Hepatocyte (in vitro differentiated cells): ENCODE results near the gene GALNT13. TPM values are rescaled to one million over a fixed set of nuclear protein-coding genes. Genes with fewer than 3 reads are reported as not detected.

ENCODE experiments used
- DNase-seq: peaks from one replicate; pipeline ENCODE4 v3.0.0-alpha.2; 2016; ENCODE audit warnings: low spot score
- H2AFZ ChIP-seq: fragments of 200-600 bp; sonication (generic); 2 replicates; pipeline ENCODE4 v1.6.0; 2016; ENCODE audit warnings: antibody characterized with exemption, mild to moderate bottlenecking
- H3K27ac ChIP-seq: fragments of 200-600 bp; sonication (generic); 2 replicates; pipeline ENCODE4 v1.5.1; 2016; ENCODE audit warnings: mild to moderate bottlenecking
- H3K27me3 ChIP-seq: fragments of 200-600 bp; sonication (generic); 2 replicates; pipeline ENCODE4 v1.6.1; 2016
- H3K36me3 ChIP-seq: fragments of 200-600 bp; sonication (generic); replicated peaks from 2 replicates; pipeline ENCODE4 v1.5.1; 2016; ENCODE audit warnings: low read depth; ENCODE audit not compliant: insufficient read depth
- H3K4me1 ChIP-seq: fragments of 200-600 bp; sonication (generic); 2 replicates; pipeline ENCODE4 v1.5.1; 2016; ENCODE audit warnings: mild to moderate bottlenecking, moderate library complexity; ENCODE audit not compliant: insufficient read depth
- H3K4me2 ChIP-seq: fragments of 200-600 bp; sonication (generic); 2 replicates; pipeline ENCODE4 v1.6.0; 2016
- H3K4me3 ChIP-seq: fragments of 200-600 bp; sonication (generic); 2 replicates; pipeline ENCODE4 v1.5.1; 2016; ENCODE audit warnings: mild to moderate bottlenecking
- H3K79me2 ChIP-seq: fragments of 200-600 bp; sonication (generic); 2 replicates; pipeline ENCODE4 v1.6.0; 2017; ENCODE audit warnings: mild to moderate bottlenecking
- H3K9me2 ChIP-seq: fragments of 200-600 bp; sonication (generic); replicated peaks from 2 replicates; pipeline ENCODE4 v1.6.0; 2017; ENCODE audit warnings: mild to moderate bottlenecking; ENCODE audit not compliant: insufficient read depth
- H3K9me3 ChIP-seq: fragments of 200-600 bp; sonication (generic); 2 replicates; pipeline ENCODE4 v1.5.1; 2016; ENCODE audit warnings: low read depth, mild to moderate bottlenecking
- H4K20me1 ChIP-seq: fragments of 200-600 bp; sonication (generic); 2 replicates; pipeline ENCODE4 v1.6.0; 2016; ENCODE audit warnings: mild to moderate bottlenecking; ENCODE audit not compliant: insufficient read depth, poor library complexity, severe bottlenecking
- EZH2 ChIP-seq: fragments of 200-600 bp; sonication (generic); IDR thresholded peaks from 2 replicates; pipeline ENCODE4 v1.6.1; 2016; ENCODE audit warnings: antibody characterized with exemption, mild to moderate bottlenecking, borderline replicate concordance
- EZH2phosphoT487 ChIP-seq: fragments of 200-600 bp; sonication (generic); IDR thresholded peaks from one replicate; pipeline ENCODE4 v1.6.1; 2018; ENCODE audit warnings: antibody characterized with exemption, mild to moderate bottlenecking, low read depth, moderate library complexity; ENCODE audit not compliant: unreplicated experiment, severe bottlenecking
- WGBS: methylation state at CpG from one replicate; pipeline ENCODE4 v1.1.6; 2016; ENCODE audit warnings: low lambda C conversion rate; ENCODE audit errors: missing lambda C conversion rate; 5-methylcytosine and 5-hydroxymethylcytosine counted together
- polyA plus RNA-seq: library from polyadenylated mRNA; unstranded; fragments of >200 nt; fragmentation: Nextera tagmentation; extraction: Ambion mirVana; gene quantifications from 2 replicates; pipeline ENCODE4 v1.2.1, GENCODE V29; 2016
- total RNA-seq: library from RNA; depleted of rRNA; stranded (reverse); fragments of >200 nt; gene quantifications from 2 replicates; pipeline ENCODE4 v1.2.3, GENCODE V29; 2014
- TF ChIP-seq, protein P1 (sequence below): fragments of 200-600 bp; sonication (generic); IDR thresholded peaks from 2 replicates; pipeline ENCODE4 v1.5.1; 2016; ENCODE audit warnings: antibody characterized with exemption, mild to moderate bottlenecking; ENCODE audit not compliant: poor library complexity

The GALNT13 gene
- total and polyA plus RNA-seq, 2 experiments from 2014 or later = 25.6 to 53.5 TPM

DNA sequence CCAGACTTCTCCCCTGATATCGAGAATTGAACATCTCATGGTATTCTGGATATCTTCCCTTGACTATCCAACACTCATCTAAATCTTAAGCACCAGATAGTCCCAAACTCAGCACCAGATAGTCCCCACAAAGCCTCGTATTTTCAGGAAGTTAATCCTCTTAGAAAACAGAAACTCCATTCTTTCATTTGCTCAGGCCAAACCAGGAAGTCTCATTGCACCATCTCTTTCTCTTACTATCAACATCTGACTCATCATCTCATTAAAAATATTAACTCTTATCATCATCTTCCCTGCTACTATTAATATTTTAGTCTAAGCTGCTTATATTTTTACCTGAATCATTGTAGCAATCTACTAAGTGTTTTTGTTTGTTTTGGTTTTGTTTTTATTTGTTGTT is 286.4 kb downstream of the GALNT13 start:
- Histone ChIP-seq H3K36me3 (no peaks in the 10 kb centered on the region), H3K4me1 (no peaks in the 10 kb centered on the region), H3K4me3 (no peak overlapping the region), H3K9me2 (no peaks in the 10 kb centered on the region), H4K20me1 (no peaks in the 10 kb centered on the region), H2AFZ (no peak overlapping the region), H3K27ac (no peak overlapping the region), H3K4me2 (no peak overlapping the region), H3K27me3 (no peaks in the 10 kb centered on the region), H3K9me3 (no peaks in the 10 kb centered on the region), H3K79me2 (no peaks in the 10 kb centered on the region)
- no peak for DNase-seq
- WGBS = 64% methylated on average over 2 of the region's 2 CpGs
- TF ChIP-seq EZH2 (no peak), EZH2phosphoT487 (no peak)
- TF ChIP-seq, protein P1, sequence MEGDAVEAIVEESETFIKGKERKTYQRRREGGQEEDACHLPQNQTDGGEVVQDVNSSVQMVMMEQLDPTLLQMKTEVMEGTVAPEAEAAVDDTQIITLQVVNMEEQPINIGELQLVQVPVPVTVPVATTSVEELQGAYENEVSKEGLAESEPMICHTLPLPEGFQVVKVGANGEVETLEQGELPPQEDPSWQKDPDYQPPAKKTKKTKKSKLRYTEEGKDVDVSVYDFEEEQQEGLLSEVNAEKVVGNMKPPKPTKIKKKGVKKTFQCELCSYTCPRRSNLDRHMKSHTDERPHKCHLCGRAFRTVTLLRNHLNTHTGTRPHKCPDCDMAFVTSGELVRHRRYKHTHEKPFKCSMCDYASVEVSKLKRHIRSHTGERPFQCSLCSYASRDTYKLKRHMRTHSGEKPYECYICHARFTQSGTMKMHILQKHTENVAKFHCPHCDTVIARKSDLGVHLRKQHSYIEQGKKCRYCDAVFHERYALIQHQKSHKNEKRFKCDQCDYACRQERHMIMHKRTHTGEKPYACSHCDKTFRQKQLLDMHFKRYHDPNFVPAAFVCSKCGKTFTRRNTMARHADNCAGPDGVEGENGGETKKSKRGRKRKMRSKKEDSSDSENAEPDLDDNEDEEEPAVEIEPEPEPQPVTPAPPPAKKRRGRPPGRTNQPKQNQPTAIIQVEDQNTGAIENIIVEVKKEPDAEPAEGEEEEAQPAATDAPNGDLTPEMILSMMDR = no peak

DNA sequence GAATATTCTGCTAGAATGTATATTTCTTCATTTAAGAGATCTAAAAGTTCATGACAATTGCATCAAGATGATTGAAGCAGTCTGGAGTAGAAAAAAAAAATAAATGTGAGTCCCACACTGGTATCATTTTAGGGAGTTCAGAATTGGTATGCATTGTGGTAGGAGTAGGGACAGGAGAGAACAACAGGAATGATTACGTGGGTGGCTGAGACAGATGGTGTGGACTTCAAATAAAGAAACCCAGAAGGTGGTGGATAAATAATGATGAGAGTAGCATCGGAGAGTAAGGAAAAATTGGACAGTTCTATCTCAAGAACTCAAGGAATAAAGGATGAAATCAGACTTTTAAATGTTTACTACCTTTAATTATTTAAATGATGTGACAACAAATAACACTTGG is 289.6 kb downstream of the GALNT13 start:
- 75% methylated on average over 2 of the region's 2 CpGs for WGBS
- H3K79me2 ChIP-seq = no peaks in the 10 kb centered on the region
- no peaks in the 10 kb centered on the region for H3K27me3 ChIP-seq
- TF ChIP-seq EZH2phosphoT487 = no peak
- H3K4me1 ChIP-seq = no peaks in the 10 kb centered on the region
- no peak overlapping the region for H3K27ac ChIP-seq
- no peak overlapping the region for H3K4me3 ChIP-seq
- H2AFZ ChIP-seq = no peak overlapping the region
- H3K4me2 ChIP-seq = no peak overlapping the region
- no peak for DNase-seq
- no peaks in the 10 kb centered on the region for H4K20me1 ChIP-seq
- no peaks in the 10 kb centered on the region for H3K36me3 ChIP-seq
- no peaks in the 10 kb centered on the region for H3K9me3 ChIP-seq
- no peaks in the 10 kb centered on the region for H3K9me2 ChIP-seq

DNA sequence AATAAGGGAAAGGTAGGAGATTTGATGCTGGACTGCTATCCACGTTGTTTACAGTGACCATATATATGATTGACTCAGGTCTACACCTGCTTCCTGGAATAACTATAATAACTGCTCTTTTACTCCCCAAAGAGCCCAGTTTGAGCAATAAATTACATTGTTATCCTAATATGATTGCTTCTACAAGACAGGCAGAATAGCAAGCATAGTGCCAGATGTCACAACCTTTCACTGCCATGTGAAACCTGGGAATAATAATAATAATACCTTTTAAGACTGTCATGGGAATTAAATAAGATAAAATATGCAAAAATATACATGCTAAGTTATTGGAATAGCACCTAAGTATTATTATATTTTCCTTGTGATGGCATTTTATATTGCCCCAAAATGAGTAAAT is 298.7 kb downstream of the GALNT13 start:
- 84% methylated on average over 1 of the region's 1 CpG for WGBS
- DNase-seq = no peak
- H3K4me2 ChIP-seq = no peak overlapping the region
- H3K9me3 ChIP-seq = no peaks in the 10 kb centered on the region
- no peak overlapping the region for H2AFZ ChIP-seq
- no peaks in the 10 kb centered on the region for H3K27me3 ChIP-seq
- H3K4me3 ChIP-seq = no peak overlapping the region
- TF ChIP-seq EZH2phosphoT487 (no peak), EZH2 (no peak)
- TF ChIP-seq, protein P1 = no peak
- H4K20me1 ChIP-seq = no peaks in the 10 kb centered on the region
- no peaks in the 10 kb centered on the region for H3K79me2 ChIP-seq
- H3K27ac ChIP-seq = no peak overlapping the region
- H3K36me3 ChIP-seq = no peaks in the 10 kb centered on the region
- no peaks in the 10 kb centered on the region for H3K9me2 ChIP-seq
- no peaks in the 10 kb centered on the region for H3K4me1 ChIP-seq

- no peak for DNase-seq
- 91% methylated on average over 2 of the region's 2 CpGs for WGBS
- Histone ChIP-seq H3K27me3 (no peaks in the 10 kb centered on the region), H3K27ac (no peak overlapping the region), H3K36me3 (no peaks in the 10 kb centered on the region), H4K20me1 (no peaks in the 10 kb centered on the region), H3K9me3 (no peaks in the 10 kb centered on the region), H3K4me1 (no peaks in the 10 kb centered on the region), H2AFZ (no peak overlapping the region), H3K79me2 (no peaks in the 10 kb centered on the region), H3K4me3 (no peak overlapping the region), H3K4me2 (no peak overlapping the region), H3K9me2 (no peaks in the 10 kb centered on the region)
- TF ChIP-seq, protein P1 = no peak
- no peak for TF ChIP-seq EZH2phosphoT487
- no peak for TF ChIP-seq EZH2
These were observed 301.4 kb downstream of the GALNT13 start for GRCh38 chr2:154173164-154173563.
